Measurements from ENCODE around the gene FADS1.
A peak's percentile ranks its signal among the peaks of the same experiment; 100 is the strongest.

Gene FADS1

GRCh38 chr11:61817471-61818202 is 834 bp upstream of the FADS1 start:
- DNase-seq, result no peak

GRCh38 chr11:61815790-61816735 is 740 bp downstream of the FADS1 start:
- peak; percentile 64 for DNase-seq

DNA sequence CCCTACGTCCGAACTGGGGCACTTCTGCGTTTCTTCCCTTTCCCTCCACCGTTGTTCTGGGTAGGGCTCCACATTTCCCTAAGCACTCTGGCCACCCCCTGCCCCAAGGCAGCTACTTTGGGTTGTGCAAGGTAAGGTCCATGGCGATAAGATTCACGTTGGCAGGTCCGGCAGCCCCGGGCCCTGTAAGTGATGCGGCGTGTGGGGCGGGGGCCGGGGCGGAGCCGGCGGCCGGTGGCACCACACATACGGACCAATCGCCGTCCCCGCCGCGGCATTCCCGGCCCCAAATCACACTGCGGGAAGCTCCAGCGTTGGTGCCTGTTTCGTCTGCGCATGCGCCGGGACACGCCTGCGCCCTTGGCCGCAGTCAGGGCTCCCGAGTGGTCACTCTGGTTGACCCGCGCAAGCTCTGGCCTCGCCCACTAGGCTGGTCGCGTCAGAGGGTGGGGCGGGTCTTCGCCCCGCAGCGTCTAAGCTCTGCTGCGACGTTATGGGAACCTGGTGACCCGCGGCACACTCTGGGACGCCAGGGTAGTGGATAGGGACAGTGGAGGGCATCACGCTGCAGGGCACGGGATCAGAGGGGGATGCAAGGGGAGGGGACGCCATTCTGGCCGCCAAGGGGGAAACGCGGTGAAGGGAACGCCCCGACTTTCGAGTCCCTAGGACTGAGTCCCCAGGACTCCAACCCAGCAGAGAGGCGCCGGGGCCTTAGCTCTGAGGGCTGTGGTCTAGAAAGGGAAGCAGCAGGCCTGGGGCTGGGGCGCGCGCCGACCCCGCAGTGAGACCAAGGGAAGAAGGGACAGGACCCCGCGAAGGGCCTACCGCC is 1.6 kb downstream of the FADS1 start:
- DNase-seq, result peak; percentile 94

GRCh38 chr11:61814247-61814957 is 2.4 kb downstream of the FADS1 start:
- peak; percentile 71 for DNase-seq

- DNase-seq, result no peak
Observed at GRCh38 chr11:61812736-61813411, 3.9 kb downstream of the FADS1 start.

DNA sequence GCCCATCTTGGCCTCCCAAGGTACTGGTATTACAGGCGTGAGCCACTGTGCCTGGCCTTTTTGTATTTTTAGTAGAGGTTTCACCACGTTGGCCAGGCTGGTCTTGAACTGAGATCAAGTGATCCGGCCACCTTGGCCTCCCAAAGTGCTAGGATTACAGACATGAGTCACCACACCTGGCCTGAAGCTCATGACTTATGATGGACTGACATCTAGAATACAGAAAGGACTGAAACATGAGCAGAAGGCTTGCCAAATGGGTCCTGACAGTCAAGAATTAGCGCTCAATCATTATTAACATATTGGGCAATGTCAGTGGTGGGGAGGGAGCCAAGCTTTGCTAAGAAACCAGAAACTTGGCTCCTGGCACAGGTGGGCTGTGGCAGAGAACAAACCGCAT is 5.0 kb downstream of the FADS1 start:
- no peak for DNase-seq

DNA sequence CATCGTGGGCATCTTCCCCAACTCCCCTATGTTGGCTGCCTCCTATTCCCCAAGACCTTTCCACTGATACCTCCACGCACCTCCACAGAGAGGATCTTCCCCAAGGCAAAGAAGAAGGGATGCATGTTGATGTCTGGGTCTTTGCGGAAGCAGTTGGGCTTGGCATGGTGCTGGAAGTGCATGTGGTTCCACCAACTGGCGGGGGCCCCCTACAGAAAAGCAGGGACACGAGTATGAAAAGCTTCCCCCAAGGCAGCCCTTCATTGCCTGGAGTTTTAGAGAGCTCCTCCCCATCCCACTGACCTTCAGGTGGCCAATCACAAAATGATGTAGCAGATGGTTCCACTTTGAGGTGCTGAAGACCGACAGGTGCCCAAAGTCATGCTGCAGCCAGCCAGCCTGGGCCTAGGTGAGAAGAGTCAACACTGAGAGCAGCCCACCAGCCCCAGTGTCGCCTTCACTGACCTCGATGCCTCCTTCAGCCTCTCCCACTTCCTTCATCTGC is 6.1 kb downstream of the FADS1 start:
- no peak for DNase-seq

GRCh38 chr11:61806785-61807184 is 10.0 kb downstream of the FADS1 start:
- DNase-seq, result no peak

DNA sequence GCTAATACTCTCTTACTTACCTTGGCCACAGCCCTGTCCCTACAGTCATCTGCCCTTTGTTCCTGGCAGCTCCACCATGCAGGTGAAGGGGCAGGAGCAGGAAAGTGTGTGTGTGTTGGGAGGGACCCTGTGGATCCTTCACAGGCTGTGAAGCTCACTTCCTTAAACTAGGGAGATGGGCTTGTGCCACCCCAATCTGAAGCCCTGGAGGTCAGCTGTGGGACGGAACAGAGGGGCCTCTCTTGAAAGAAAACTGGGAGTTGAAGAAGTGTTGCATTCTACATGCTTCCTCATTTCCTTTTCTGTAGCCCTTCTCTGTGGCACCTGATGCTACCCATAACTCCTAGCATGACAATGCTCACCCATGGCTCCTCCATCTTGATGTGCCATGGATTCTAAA is 11.7 kb downstream of the FADS1 start:
- no peak for DNase-seq

- DNase-seq, result no peak
Observed at GRCh38 chr11:61803889-61804647, 12.7 kb downstream of the FADS1 start.

DNA sequence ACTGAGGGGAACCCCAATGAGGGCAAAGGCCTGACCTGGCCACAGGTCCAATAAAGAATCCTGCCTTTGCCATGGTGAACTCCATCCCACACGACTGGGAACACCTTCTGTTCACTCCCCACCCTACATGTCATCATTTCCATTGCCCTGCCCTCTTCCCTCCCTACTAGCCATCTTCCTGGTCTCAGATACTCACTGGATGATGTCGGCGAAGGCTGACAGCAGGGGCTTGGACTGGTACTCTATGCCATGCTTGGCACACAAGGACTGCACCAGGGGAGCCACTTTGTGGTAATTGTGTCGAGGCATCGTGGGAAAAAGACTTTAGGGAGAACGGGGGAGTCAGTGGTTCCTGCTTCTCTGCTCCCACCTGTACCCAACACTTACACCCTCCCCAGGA is 14.2 kb downstream of the FADS1 start:
- no peak for DNase-seq

GRCh38 chr11:61800331-61801281 is 16.2 kb downstream of the FADS1 start:
- no peak for DNase-seq

DNA sequence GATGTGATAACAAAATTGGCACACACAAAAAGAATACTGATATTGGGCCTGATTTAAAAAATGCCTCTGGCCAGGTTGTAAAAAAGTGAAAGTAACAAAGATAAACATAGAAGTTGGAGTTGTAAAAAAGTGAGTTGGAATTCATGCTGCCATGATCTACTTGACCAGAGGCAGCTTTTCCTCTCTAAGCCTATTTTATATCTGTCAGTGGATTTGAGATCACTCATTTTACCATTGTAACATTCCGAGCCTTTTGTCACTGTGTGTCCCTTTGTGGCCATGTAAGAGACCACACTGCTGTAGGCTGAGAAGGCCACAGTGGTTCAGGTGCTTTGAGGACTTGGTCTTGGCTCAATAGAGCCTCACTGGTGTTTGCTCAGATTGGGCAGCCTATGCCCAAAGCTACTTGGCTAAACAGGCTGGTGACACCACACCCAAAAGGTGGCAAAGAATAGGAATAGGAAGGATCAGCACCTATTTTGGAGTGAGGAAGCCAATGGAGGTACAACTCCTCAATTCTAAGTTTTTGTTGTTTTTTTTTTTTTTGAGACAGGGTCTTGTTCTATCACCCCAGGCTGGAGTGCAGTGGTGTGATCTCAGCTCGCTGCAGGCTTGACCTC is 17.0 kb downstream of the FADS1 start:
- no peak for DNase-seq

- DNase-seq, result peak; percentile 69
Observed at GRCh38 chr11:61797263-61797944, 19.4 kb downstream of the FADS1 start.

DNA sequence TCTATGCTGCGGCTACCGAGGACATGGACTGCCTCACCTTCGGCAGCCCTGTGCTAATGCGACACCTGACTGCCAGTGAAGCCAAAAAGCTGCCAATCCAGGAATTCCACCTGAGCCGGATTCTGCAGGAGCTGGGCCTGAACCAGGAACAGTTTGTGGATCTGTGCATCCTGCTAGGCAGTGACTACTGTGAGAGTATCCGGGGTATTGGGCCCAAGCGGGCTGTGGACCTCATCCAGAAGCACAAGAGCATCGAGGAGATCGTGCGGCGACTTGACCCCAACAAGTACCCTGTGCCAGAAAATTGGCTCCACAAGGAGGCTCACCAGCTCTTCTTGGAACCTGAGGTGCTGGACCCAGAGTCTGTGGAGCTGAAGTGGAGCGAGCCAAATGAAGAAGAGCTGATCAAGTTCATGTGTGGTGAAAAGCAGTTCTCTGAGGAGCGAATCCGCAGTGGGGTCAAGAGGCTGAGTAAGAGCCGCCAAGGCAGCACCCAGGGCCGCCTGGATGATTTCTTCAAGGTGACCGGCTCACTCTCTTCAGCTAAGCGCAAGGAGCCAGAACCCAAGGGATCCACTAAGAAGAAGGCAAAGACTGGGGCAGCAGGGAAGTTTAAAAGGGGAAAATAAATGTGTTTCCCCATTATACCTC is 20.8 kb downstream of the FADS1 start:
- DNase-seq, result no peak

- DNase-seq, result no peak
Observed at GRCh38 chr11:61795459-61795858, 21.3 kb downstream of the FADS1 start.

GRCh38 chr11:61794579-61794978 is 22.2 kb downstream of the FADS1 start:
- DNase-seq, result no peak

DNA sequence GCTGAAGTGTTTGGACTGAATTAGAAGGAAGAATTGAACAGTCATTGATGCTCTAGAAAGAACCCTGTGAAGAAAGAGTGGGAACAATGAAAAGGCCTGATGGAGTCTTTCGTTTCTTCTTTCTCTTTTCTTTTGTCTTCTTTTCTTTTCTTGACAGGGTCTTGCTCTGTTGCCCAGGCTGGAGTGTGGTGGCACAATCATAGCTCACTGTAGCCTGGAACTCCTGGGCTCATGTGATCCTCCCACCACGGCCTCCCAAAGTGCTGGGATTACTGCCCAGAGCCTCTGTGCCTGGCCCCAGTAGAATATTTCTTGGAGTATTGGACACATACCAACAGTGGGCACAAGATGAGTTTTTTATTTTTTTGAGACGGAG is 23.0 kb downstream of the FADS1 start:
- DNase-seq, result no peak
